Stimulated activated CD4-positive, alpha-beta T cell treated with anti-CD3 and anti-CD28 coated beads, Interleukin-15, amount 100 ng/mL, for 48 hours (primary cell): ENCODE data around the gene NDUFS5.
"Not testable (repeated sequence)": the region's sequence is repeated elsewhere in the genome, so short reads cannot be mapped to it uniquely, and the experiment has no call there.

Experiments used
- DNase-seq, 2 donors: peaks; one replicate each; pipeline ENCODE4 v3.0.0-alpha.2; 2020; ENCODE audit warnings: low read depth in 2 of 2

Gene NDUFS5

GRCh38 chr1:39026051-39026865 lies at the start of gene NDUFS5:
Gene NDUFS5, plus strand, starts transcription at chr1:39026350. Its CDS starts 2,375 bp downstream, at chr1:39028725.
- peak; percentile 66 to 74 for DNase-seq

- peak in 1 of 2 donors; percentile 23 for DNase-seq
These were observed 48.5 kb upstream of the NDUFS5 start for GRCh38 chr1:38977399-38978244.

- DNase-seq: not testable (repeated sequence)
These were observed 48.0 kb upstream of the NDUFS5 start for GRCh38 chr1:38978245-38978542.

GRCh38 chr1:38979380-38979779 lies 46.8 kb upstream of the NDUFS5 start:
- not testable (repeated sequence) for DNase-seq

- no peak for DNase-seq
These were observed 36.2 kb upstream of the NDUFS5 start for GRCh38 chr1:38989979-38990378.

- no peak for DNase-seq
These were observed 35.8 kb upstream of the NDUFS5 start for GRCh38 chr1:38990386-38990737.

GRCh38 chr1:38990738-38991637 lies 35.2 kb upstream of the NDUFS5 start, which contains the start of gene AKIRIN1:
Gene AKIRIN1, plus strand, starts transcription at chr1:38991276. Its CDS starts 105 bp downstream, at chr1:38991381.
- DNase-seq: peak; percentile 95 to 99

GRCh38 chr1:38991638-38992411 lies 34.3 kb upstream of the NDUFS5 start:
- no peak for DNase-seq

- DNase-seq: no peak
These were observed 33.6 kb upstream of the NDUFS5 start for GRCh38 chr1:38992412-38993111.

GRCh38 chr1:38994196-38994595 lies 32.0 kb upstream of the NDUFS5 start:
- no peak for DNase-seq

GRCh38 chr1:38997034-38997900 lies 28.9 kb upstream of the NDUFS5 start:
- DNase-seq: no peak

GRCh38 chr1:38997901-38998190 lies 28.3 kb upstream of the NDUFS5 start:
- no peak for DNase-seq

- DNase-seq: no peak
These were observed 24.4 kb upstream of the NDUFS5 start for GRCh38 chr1:39001516-39002421.

GRCh38 chr1:39003281-39003680 lies 22.9 kb upstream of the NDUFS5 start:
- DNase-seq: no peak

- no peak for DNase-seq
These were observed 22.4 kb upstream of the NDUFS5 start for GRCh38 chr1:39003794-39004193.

GRCh38 chr1:39006287-39006686 lies 19.9 kb upstream of the NDUFS5 start:
- DNase-seq: no peak

- DNase-seq: no peak
These were observed 19.2 kb upstream of the NDUFS5 start for GRCh38 chr1:39006726-39007645.

- not testable (repeated sequence) for DNase-seq
These were observed 11.2 kb upstream of the NDUFS5 start for GRCh38 chr1:39014956-39015355.
